GM10248 (cell line): ENCODE results near the gene AP5S1.

Experiments
- CTCF ChIA-PET: fragments of 300-600 bp; sonication (Branson Sonifier 250); formaldehyde crosslinking; extraction: SDS; loops from one replicate; lab custom pipeline; 2021; ENCODE audit warnings: antibody characterized with exemption; lab: Yijun Ruan, JAX
- POLR2A ChIA-PET: fragments of 350-650 bp; sonication (Branson Sonifier 250); formaldehyde crosslinking; extraction: SDS; loops from one replicate; lab custom pipeline; 2020; ENCODE audit warnings: antibody characterized with exemption; lab: Yijun Ruan, JAX
- DNase-seq: peaks from one replicate; pipeline ENCODE4 v3.0.0; 2012; ENCODE audit errors: extremely low spot score
- CTCF ChIP-seq: IDR thresholded peaks from 2 replicates; pipeline ENCODE4 v1.5.1; 2012; ENCODE audit warnings: mild to moderate bottlenecking, low read depth; ENCODE audit errors: extremely low read depth, missing control alignments, control extremely low read depth

The AP5S1 gene

DNA sequence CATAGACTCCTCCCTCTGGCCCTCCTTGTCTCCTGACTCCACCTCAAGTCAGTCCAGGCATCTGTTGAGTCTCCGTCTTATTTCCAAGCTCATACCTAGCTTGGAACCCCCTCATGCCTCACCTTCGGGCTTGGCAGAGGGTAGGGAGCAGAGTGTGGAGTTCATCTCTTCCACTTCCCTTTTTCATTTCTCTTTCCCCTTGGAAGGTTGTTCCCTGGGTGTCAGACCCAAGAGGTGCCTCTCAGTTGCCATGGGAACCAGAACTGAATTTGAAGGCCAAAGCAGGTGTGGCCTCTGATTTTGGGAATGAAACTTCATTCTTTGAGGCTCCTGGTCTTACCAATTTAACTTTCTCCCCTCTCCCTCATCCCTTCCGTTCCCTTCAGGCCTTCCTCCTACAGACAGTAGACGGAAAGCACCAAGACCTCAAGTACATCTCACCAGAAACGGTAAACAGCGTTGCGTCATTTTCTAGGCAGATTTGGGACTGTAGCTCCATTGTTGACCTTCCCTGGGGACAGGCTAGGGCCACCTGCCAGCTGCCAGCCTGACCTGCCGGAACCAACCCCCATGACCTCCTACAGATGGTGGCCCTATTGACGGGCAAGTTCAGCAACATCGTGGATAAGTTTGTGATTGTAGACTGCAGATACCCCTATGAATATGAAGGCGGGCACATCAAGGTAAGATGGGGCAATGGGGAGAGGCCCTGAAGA is 17.7 kb upstream of the AP5S1 start:
- POLR2A ChIA-PET: no interaction called here
- DNase-seq: no peak
- no peak for TF ChIP-seq CTCF
- CTCF ChIA-PET: no interaction called here

DNA sequence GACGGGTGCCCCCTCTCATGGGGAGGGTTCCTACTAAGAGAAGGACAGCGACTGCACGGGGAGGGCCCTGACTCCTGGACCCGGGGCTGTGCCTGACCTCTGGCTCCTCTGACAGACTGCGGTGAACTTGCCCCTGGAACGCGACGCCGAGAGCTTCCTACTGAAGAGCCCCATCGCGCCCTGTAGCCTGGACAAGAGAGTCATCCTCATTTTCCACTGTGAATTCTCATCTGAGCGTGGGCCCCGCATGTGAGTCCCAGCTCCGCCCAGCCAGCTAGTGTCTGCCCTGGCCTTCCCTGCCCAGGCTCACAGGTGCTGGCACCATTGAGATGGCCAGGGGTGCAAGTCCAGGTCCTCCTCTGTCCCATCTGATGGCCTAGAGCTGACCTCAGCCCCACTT is 17.1 kb upstream of the AP5S1 start:
- CTCF ChIA-PET: no interaction called here
- TF ChIP-seq CTCF: no peak
- POLR2A ChIA-PET: no interaction called here
- no peak for DNase-seq

- POLR2A ChIA-PET: interaction anchor here (1.8 kb wide), 1 partner anchor 15 kb away, joined by 4 read pairs; no protein-coding TSS in a partner anchor
- TF ChIP-seq CTCF: no peak
- DNase-seq: no peak
- CTCF ChIA-PET: interaction anchor here (1.2 to 2.5 kb wide), 2 partner anchors 18 to 32 kb away, joined by 4 to 5 read pairs; partner anchors contain the start of gene CENPB
Observed at GRCh38 chr20:3803854-3804253, 16.5 kb upstream of the AP5S1 start.

- TF ChIP-seq CTCF: no peak
- CTCF ChIA-PET: interaction anchor here (1.2 to 2.5 kb wide), 3 partner anchors 11 to 32 kb away, joined by 4 to 7 read pairs (median 5); partner anchors contain the start of gene CENPB
- DNase-seq: no peak
- POLR2A ChIA-PET: interaction anchor here (1.8 kb wide), 1 partner anchor 14 kb away, joined by 4 read pairs; no protein-coding TSS in a partner anchor
Observed at GRCh38 chr20:3804254-3804751, 16.0 kb upstream of the AP5S1 start.

GRCh38 chr20:3804781-3805180 is 15.6 kb upstream of the AP5S1 start:
- no peak for TF ChIP-seq CTCF
- ChIA-PET CTCF (interaction anchor here (1.2 to 2.5 kb wide), 3 partner anchors 10 to 31 kb away, joined by 4 to 7 read pairs (median 5); partner anchors contain the start of gene CENPB), POLR2A (interaction anchor here (0.5 to 1.8 kb wide), 2 partner anchors 9 to 14 kb away, joined by 4 to 6 read pairs; partner anchors contain the start of gene CDC25B)
- no peak for DNase-seq

- POLR2A ChIA-PET: no interaction called here
Observed at GRCh38 chr20:3808544-3808943, 11.8 kb upstream of the AP5S1 start.

More at GRCh38 chr20:3808544-3808943, 11.8 kb upstream of the AP5S1 start:
- no peak for DNase-seq
- no peak for TF ChIP-seq CTCF
- CTCF ChIA-PET: no interaction called here
